DOHH2 (cell line): ENCODE measurements around the gene F5.

ENCODE experiments used
- H3F3A ChIP-seq: fragments of 200-600 bp; sonication (generic), shearing (Covaris generic); 2 replicates; pipeline ENCODE4 v1.6.0; 2016; ENCODE audit warnings: antibody characterized with exemption, mild to moderate bottlenecking; ENCODE audit not compliant: control insufficient read depth, insufficient read depth
- H3K27ac ChIP-seq: fragments of 200-600 bp; sonication (generic); 2 replicates; pipeline ENCODE4 v1.5.1; 2014; ENCODE audit warnings: low read depth, mild to moderate bottlenecking, low read length, moderate library complexity
- H3K27me3 ChIP-seq: fragments of 200-600 bp; sonication (generic); 2 replicates; pipeline ENCODE4 v1.6.1; 2014; ENCODE audit warnings: mild to moderate bottlenecking, low read length, mixed read lengths; ENCODE audit not compliant: control insufficient read depth
- H3K36me3 ChIP-seq: fragments of 200-600 bp; sonication (generic); 2 replicates; pipeline ENCODE4 v1.6.1; 2014; ENCODE audit warnings: mild to moderate bottlenecking, low read length, moderate library complexity, mixed read lengths; ENCODE audit not compliant: control insufficient read depth
- H3K4me1 ChIP-seq: fragments of 200-600 bp; sonication (generic); 2 replicates; pipeline ENCODE4 v1.6.1; 2014; ENCODE audit warnings: mild to moderate bottlenecking, low read length, mixed read lengths; ENCODE audit not compliant: control insufficient read depth
- H3K4me2 ChIP-seq: fragments of 200-600 bp; sonication (generic); 2 replicates; pipeline ENCODE4 v1.6.0; 2014; ENCODE audit warnings: mild to moderate bottlenecking, low read length, moderate library complexity
- H3K4me3 ChIP-seq: fragments of 200-600 bp; sonication (generic); 2 replicates; pipeline ENCODE4 v1.5.1; 2014; ENCODE audit warnings: mild to moderate bottlenecking, low read length, mixed read lengths
- H3K79me2 ChIP-seq: fragments of 200-600 bp; sonication (generic); 2 replicates; pipeline ENCODE4 v1.6.1; 2014; ENCODE audit warnings: mild to moderate bottlenecking, low read length, mixed read lengths; ENCODE audit not compliant: control insufficient read depth
- H3K9me2 ChIP-seq: fragments of 200-600 bp; sonication (generic); replicated peaks from 2 replicates; pipeline ENCODE4 v1.6.1; 2014; ENCODE audit warnings: mild to moderate bottlenecking, low read length, mixed read lengths; ENCODE audit not compliant: control insufficient read depth
- H3K9me3 ChIP-seq: fragments of 200-600 bp; sonication (generic); 2 replicates; pipeline ENCODE4 v1.6.1; 2014; ENCODE audit warnings: antibody characterized with exemption, low read length, mixed read lengths; ENCODE audit not compliant: control insufficient read depth, insufficient read depth
- H4K20me1 ChIP-seq: fragments of 200-600 bp; sonication (generic); 2 replicates; pipeline ENCODE4 v1.6.0; 2014; ENCODE audit warnings: low read depth, mild to moderate bottlenecking, antibody characterized with exemption, low read length, moderate library complexity; ENCODE audit not compliant: control insufficient read depth, insufficient read depth
- EZH2phosphoT487 ChIP-seq: fragments of 200-600 bp; sonication (generic); IDR thresholded peaks from 2 replicates; pipeline ENCODE4 v1.6.1; 2017; ENCODE audit warnings: borderline replicate concordance, mild to moderate bottlenecking, antibody characterized with exemption, low read length, moderate library complexity, mixed read lengths
- TF ChIP-seq, protein P1 (sequence below): fragments of 200-600 bp; sonication (generic); IDR thresholded peaks from one replicate; pipeline ENCODE4 v1.5.1; 2014; ENCODE audit warnings: antibody characterized with exemption, mild to moderate bottlenecking, low read depth, low read length; ENCODE audit not compliant: poor library complexity, severe bottlenecking

Gene F5

GRCh38 chr1:169468982-169469381 lies 117.3 kb downstream of the F5 start:
- Histone ChIP-seq H3K27ac (no peak overlapping the region), H3K9me2 (no peaks in the 10 kb centered on the region), H3K4me3 (no peak overlapping the region), H4K20me1 (0 out of 2 replicates have a peak, but pooled peaks cover 3% of the 10 kb centered on the region), H3K36me3 (peaks cover 10% of the 10 kb centered on the region), H3K4me2 (no peak overlapping the region), H3K4me1 (no peaks in the 10 kb centered on the region), H3K9me3 (no peaks in the 10 kb centered on the region), H3K79me2 (no peaks in the 10 kb centered on the region), H3K27me3 (no peaks in the 10 kb centered on the region), H3F3A (no peaks in the 10 kb centered on the region)
- TF ChIP-seq, protein P1, sequence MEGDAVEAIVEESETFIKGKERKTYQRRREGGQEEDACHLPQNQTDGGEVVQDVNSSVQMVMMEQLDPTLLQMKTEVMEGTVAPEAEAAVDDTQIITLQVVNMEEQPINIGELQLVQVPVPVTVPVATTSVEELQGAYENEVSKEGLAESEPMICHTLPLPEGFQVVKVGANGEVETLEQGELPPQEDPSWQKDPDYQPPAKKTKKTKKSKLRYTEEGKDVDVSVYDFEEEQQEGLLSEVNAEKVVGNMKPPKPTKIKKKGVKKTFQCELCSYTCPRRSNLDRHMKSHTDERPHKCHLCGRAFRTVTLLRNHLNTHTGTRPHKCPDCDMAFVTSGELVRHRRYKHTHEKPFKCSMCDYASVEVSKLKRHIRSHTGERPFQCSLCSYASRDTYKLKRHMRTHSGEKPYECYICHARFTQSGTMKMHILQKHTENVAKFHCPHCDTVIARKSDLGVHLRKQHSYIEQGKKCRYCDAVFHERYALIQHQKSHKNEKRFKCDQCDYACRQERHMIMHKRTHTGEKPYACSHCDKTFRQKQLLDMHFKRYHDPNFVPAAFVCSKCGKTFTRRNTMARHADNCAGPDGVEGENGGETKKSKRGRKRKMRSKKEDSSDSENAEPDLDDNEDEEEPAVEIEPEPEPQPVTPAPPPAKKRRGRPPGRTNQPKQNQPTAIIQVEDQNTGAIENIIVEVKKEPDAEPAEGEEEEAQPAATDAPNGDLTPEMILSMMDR, result no peak
- TF ChIP-seq EZH2phosphoT487, result no peak

- peaks cover 10% of the 10 kb centered on the region for H3K36me3 ChIP-seq
- TF ChIP-seq, protein P1, result peak; percentile 52
- TF ChIP-seq EZH2phosphoT487, result no peak
These were observed 119.7 kb downstream of the F5 start for GRCh38 chr1:169466259-169467230.

DNA sequence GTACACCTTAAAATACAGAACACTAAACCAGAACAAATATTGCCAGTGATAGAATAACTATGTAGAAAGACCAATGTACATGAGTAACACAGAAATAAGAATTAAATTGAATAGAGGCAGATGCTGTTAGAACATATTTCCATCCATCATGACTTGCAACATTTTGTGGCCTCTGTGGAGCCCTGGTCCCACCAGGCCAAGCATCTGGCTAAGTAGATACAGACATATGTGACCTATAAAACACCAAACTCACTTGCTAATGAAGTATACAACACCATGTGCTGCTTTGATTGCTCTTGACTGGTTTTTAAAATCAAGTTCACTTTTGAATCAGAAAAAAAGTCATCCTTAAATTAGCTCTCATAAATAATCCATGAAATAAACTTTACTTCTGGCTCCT lies 121.0 kb downstream of the F5 start:
- Histone ChIP-seq H3K4me3 (no peak overlapping the region), H3K36me3 (peaks cover 10% of the 10 kb centered on the region), H3K27ac (no peak overlapping the region), H3F3A (no peaks in the 10 kb centered on the region), H3K4me2 (no peak overlapping the region), H4K20me1 (0 out of 2 replicates have a peak, but pooled peaks cover 3% of the 10 kb centered on the region), H3K9me3 (no peaks in the 10 kb centered on the region), H3K9me2 (no peaks in the 10 kb centered on the region), H3K4me1 (no peaks in the 10 kb centered on the region), H3K27me3 (no peaks in the 10 kb centered on the region), H3K79me2 (no peaks in the 10 kb centered on the region)
- TF ChIP-seq EZH2phosphoT487, result no peak
- TF ChIP-seq, protein P1, result no peak

More at GRCh38 chr1:169466259-169467230, 119.7 kb downstream of the F5 start:
- Histone ChIP-seq H3K9me3 (no peaks in the 10 kb centered on the region), H3K79me2 (no peaks in the 10 kb centered on the region), H3K4me3 (no peak overlapping the region), H3K9me2 (no peaks in the 10 kb centered on the region), H3K27me3 (no peaks in the 10 kb centered on the region), H3K4me2 (no peak overlapping the region), H3F3A (no peaks in the 10 kb centered on the region), H4K20me1 (0 out of 2 replicates have a peak, but pooled peaks cover 3% of the 10 kb centered on the region), H3K27ac (no peak overlapping the region), H3K4me1 (no peaks in the 10 kb centered on the region)
